ENCODE data around the gene MAGOH.

The MAGOH gene

GRCh38 chr1:53183095-53183990, 55.0 kb downstream of the MAGOH start:
- no peak for DNase-seq

GRCh38 chr1:53182716-53183094, 55.6 kb downstream of the MAGOH start:
- no peak for DNase-seq

- peak; percentile 94 for DNase-seq
These were observed 56.2 kb downstream of the MAGOH start for GRCh38 chr1:53182111-53182593.

- DNase-seq, result no peak
These were observed 57.4 kb downstream of the MAGOH start for GRCh38 chr1:53180951-53181350.

GRCh38 chr1:53180226-53180625, 58.1 kb downstream of the MAGOH start:
- DNase-seq, result no peak
